HG03520 (cell line): Measurements from ENCODE around the gene ZNF419.
A peak's percentile ranks its signal among the peaks of the same experiment; 100 is the strongest.

Experiments
- ATAC-seq: cut with Tn5 transposase; IDR thresholded peaks from one replicate; pipeline ENCODE4 v1.9.1; 2021; ENCODE audit warnings: mild to moderate bottlenecking, moderate library complexity; ENCODE audit not compliant: unreplicated experiment

The ZNF419 gene

DNA sequence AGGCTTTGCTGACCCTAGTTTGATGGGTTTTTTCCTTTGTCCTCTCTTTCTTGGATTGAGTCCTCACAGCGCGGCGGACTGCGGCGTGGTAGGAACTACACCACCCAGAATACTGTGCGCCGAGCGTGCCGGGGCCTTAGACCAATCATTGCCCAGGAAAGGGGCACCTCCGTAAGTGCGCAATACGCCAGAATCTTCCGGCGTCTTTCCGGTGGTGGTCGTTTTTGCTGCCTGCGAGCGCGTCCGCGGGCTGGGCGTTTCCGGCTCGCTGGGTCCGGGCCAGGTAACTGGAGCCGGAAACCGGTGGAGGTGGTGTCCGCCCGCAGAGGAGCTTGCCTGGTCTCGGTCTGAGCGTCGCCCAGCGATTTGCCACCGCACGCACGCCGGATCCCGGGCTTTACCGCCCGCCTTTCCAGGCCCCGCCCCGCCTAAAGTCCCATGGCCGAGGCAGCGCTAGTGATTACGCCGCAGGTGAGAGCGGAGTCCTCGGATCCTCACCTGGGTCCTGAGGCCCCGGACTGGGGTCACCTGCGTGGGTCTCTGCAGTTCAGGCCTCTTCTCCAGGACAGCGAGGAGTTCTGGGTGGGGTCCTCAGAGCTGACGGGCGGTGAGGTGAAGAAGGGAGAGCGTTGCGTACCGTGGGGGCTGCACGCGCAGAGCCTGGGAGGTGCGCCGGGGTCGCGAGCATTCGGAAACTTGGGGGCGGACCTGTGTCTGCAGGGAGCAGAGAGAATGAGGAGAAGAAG, 39.8 kb downstream of the ZNF419 start, which contains the start of gene ZNF549:
TSS of gene ZNF549 (plus strand) at position 221 of the 746 bp plus-strand sequence. CDS start at position 439, 218 bp downstream.
- peak; percentile 90 for ATAC-seq

DNA sequence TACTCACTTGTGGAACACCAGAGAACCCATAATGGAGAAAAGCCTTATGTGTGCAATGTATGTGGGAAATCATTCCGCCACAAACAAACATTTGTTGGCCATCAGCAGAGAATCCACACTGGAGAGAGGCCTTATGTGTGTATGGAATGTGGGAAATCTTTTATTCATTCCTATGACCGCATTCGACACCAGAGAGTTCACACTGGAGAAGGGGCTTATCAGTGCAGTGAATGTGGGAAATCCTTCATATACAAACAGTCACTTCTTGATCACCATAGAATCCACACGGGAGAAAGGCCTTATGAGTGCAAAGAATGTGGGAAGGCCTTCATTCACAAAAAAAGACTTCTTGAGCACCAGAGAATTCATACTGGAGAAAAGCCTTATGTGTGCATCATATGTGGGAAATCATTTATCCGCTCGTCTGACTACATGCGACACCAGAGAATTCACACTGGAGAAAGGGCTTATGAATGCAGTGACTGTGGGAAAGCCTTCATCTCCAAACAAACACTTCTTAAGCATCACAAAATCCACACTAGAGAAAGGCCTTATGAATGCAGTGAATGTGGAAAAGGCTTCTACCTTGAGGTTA, 50.5 kb downstream of the ZNF419 start:
- ATAC-seq: no peak
